Stimulated activated CD8-positive, alpha-beta memory T cell treated with anti-CD3 and anti-CD28 coated beads, Interleukin-15, amount 100 ng/mL, for 24 hours (primary cell): ENCODE results near the gene SCAI.
"Not testable (repeated sequence)": the region's sequence is repeated elsewhere in the genome, so short reads cannot be mapped to it uniquely, and the experiment has no call there.

Experiments used
- DNase-seq: peaks from one replicate; pipeline ENCODE4 v3.0.0-alpha.2; 2020; ENCODE audit warnings: low read depth

Gene SCAI

GRCh38 chr9:125028041-125028440, 115.3 kb downstream of the SCAI start:
- no peak for DNase-seq

GRCh38 chr9:125024917-125025316, 118.4 kb downstream of the SCAI start:
- DNase-seq, result no peak

GRCh38 chr9:125021069-125021468, 122.3 kb downstream of the SCAI start:
- no peak for DNase-seq

GRCh38 chr9:125015655-125016054, 127.7 kb downstream of the SCAI start:
- DNase-seq, result not testable (repeated sequence)

GRCh38 chr9:125012013-125012412, 131.3 kb downstream of the SCAI start:
- not testable (repeated sequence) for DNase-seq

- DNase-seq, result no peak
These were observed 134.7 kb downstream of the SCAI start for GRCh38 chr9:125008599-125008998.

- no peak for DNase-seq
These were observed 140.0 kb downstream of the SCAI start for GRCh38 chr9:125003332-125003731.

GRCh38 chr9:124983698-124984097, 159.6 kb downstream of the SCAI start:
- DNase-seq, result no peak

- no peak for DNase-seq
These were observed 162.9 kb downstream of the SCAI start for GRCh38 chr9:124980431-124980830.

GRCh38 chr9:124975131-124975530, 168.2 kb downstream of the SCAI start:
- DNase-seq, result no peak

- DNase-seq, result no peak
These were observed 169.5 kb downstream of the SCAI start for GRCh38 chr9:124973807-124974206.

GRCh38 chr9:124972241-124972770, 171.0 kb downstream of the SCAI start:
- no peak for DNase-seq

GRCh38 chr9:124969401-124969800, 173.9 kb downstream of the SCAI start:
- no peak for DNase-seq

GRCh38 chr9:124968238-124968637, 175.1 kb downstream of the SCAI start:
- DNase-seq, result no peak

- not testable (repeated sequence) for DNase-seq
These were observed 177.4 kb downstream of the SCAI start for GRCh38 chr9:124965775-124966568.

GRCh38 chr9:124964604-124965003, 178.7 kb downstream of the SCAI start:
- DNase-seq, result no peak

- no peak for DNase-seq
These were observed 179.3 kb downstream of the SCAI start for GRCh38 chr9:124964056-124964455.

GRCh38 chr9:124960409-124960752, 182.9 kb downstream of the SCAI start:
- DNase-seq, result no peak

GRCh38 chr9:124959671-124960408, 183.5 kb downstream of the SCAI start:
- not testable (repeated sequence) for DNase-seq

GRCh38 chr9:124954255-124954654, 189.1 kb downstream of the SCAI start:
- DNase-seq, result no peak

- DNase-seq, result no peak
These were observed 193.1 kb downstream of the SCAI start for GRCh38 chr9:124950050-124950718.

- no peak for DNase-seq
These were observed 193.9 kb downstream of the SCAI start for GRCh38 chr9:124949387-124949786.
